GM21515 (cell line): ENCODE measurements around the gene TNS3.

Experiments used
- ATAC-seq: cut with Tn5 transposase; IDR thresholded peaks from one replicate; pipeline ENCODE4 v1.9.1; 2021; ENCODE audit not compliant: unreplicated experiment

Gene TNS3

DNA sequence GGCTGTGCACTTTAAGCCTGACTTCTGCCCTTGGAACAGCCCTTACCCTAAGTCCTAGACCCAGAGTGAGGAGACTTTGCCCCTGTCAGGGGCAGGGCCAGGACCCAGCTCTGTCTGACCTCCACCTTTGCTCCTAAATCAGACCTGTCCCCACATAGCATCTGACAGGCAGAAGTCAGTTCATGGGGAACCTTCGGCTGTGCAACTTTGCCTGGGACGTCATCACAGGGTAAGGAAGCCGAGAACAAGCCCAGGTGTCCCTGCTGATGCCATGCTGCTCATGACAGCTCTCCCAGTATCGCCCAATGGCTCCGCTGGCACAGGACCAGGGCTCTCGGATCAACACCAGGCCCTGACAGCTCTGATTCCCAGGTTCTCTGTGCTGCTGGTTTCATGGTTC lies 55.4 kb downstream of the TNS3 start:
- no peak for ATAC-seq

GRCh38 chr7:47525066-47525623 lies 56.8 kb downstream of the TNS3 start:
- no peak for ATAC-seq

GRCh38 chr7:47523401-47523800 lies 58.5 kb downstream of the TNS3 start:
- no peak for ATAC-seq

- ATAC-seq: no peak
Measured at GRCh38 chr7:47521816-47522561, 59.9 kb downstream of the TNS3 start.

DNA sequence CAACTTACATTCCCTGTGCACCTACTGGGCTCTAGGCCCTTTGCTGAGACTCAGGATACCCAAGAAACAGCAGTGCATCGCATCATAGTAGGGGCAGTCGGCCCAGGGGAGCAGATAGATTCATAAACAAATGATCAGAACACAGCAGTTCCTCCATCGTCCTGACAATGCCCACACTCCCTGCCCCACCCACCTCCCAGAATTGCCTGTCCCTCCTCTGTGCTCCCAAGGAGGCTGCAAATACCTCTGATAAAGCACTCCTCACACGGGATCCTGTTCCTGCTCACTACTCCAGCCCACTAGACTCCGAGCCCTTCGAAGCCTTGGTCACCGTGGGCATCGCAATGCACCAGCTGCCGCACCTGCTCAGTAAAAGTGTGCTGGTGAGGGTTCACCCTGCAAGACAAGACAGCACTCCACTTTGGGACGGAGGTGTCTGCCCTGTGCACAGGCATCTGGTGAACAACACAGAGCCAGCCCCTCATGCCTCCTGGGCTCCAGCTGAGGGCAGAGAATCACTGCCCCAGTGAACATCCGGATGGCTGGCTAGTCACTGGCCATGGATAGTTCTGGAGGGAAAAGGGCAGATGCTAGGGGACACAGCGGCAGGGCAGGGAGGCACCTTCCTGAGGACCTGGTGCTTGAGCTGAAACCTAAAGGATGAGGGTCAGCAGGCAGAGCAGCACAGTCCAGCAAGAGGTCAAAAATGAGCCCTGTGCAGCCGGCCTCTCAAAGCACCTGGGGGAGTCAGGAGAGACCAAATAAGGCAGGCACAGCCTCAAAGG lies 60.7 kb downstream of the TNS3 start:
- no peak for ATAC-seq

GRCh38 chr7:47520406-47520805 lies 61.5 kb downstream of the TNS3 start:
- ATAC-seq: no peak

DNA sequence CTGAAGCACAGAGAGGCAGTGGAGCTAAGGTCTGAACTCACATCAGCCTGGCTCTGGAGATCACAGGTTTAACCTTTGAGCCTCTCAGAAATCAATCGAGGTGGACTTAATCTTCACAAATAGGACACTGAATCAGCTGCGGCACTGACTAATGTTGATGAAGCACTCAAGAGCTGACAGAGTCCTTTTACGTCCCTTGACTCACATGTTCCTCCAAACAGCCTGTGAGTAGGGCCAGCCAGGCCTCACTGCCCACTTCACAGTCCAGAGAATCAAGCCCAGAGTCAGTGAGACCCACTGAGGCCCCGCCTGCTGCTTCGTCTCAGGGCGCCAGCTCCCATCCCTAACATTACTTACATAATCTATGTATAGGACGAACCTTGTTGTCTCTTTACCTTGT lies 63.1 kb downstream of the TNS3 start:
- no peak for ATAC-seq

GRCh38 chr7:47517821-47518480 lies 64.0 kb downstream of the TNS3 start:
- no peak for ATAC-seq

DNA sequence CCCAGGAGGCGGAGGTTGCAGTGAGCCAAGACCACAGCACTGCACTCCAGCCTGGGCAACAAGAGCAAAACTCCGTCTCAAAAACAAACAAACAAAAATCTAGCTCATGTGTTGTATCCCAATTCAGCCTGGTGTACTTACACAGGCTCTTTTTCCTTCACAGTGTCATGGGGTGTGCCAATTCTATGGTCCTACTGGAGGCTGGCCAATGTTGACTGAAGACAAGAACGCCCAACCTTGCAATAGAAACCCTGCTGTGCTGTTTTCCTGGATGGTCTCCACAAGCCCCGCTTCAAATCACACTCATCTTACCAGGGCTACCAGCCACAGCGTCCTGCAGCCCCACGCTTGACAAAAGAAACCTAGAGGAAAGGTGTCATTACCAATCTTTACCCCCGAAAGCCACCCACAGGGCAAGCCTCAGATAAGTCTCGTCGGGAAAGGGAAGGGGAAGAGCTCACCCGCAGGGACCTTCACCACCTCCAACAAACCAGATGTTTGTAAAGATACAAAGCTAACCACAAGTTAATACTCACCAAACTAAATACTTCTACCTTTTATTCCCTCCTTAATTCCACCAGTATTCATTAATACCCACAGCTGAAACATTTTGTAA lies 64.8 kb downstream of the TNS3 start:
- ATAC-seq: no peak

DNA sequence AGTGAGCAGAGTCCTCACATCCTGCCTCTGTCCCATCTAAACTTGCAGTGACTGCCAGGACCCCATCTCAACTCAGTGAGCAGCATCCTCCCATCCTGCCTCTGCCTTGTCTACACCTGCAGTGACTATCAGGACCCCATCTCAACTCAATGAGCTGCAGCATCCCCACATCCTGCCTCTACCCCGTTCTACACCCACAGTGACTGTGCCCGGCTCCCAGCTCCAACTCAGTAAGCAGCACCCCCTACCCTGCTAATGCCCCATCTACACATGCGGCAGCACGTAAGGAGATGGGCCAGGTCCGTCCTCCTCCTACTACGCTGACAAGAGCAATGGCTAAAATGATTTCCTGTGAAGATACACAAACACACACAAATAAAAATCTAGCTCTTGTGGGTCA lies 65.5 kb downstream of the TNS3 start:
- ATAC-seq: no peak

- no peak for ATAC-seq
Measured at GRCh38 chr7:47515305-47515834, 66.5 kb downstream of the TNS3 start.

DNA sequence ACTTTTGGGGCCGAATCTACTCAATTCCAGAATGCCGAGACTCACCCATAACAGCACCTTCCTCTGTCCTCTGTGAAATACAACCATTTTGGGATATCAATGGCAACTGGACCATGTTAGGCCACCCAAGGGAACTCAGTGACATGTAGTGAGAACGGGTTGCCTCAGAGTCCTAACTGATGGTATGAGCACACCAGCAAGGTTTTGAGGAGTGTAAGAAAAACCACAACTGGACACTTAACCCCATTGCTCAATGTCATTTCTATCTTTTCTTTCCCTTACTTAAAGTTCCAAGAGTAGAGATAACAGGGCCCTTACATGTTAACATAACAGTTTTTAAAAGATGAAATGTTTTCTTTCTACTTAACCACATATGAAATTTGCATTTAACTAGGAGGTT lies 67.1 kb downstream of the TNS3 start:
- no peak for ATAC-seq

- ATAC-seq: no peak
Measured at GRCh38 chr7:47514367-47514766, 67.5 kb downstream of the TNS3 start.

DNA sequence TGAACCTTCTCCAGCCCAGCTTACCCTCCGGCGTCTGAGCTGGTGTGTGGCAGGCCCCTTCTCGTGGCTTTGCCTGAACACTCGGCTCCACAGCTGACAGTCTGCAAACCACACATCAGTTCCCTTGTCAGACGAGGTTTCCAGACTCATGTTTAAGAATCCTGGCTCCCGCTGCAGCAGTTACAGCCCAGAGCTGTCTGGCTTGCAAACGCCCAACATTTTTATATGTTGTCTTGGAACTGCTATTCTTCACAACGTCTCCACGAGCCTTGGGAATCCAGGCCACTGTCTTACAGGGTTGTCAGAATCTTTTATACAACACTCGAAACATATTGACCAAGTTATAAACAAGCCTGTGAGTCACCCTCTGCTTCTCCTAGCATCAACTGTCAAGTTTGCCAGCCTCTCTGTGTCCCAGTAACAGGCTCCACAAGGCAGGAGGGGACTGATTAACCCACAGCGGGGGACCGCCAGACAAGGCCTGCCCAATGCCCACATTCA lies 68.1 kb downstream of the TNS3 start:
- no peak for ATAC-seq

GRCh38 chr7:47512481-47513176 lies 69.3 kb downstream of the TNS3 start:
- ATAC-seq: no peak

- ATAC-seq: no peak
Measured at GRCh38 chr7:47511699-47512370, 70.1 kb downstream of the TNS3 start.

- ATAC-seq: no peak
Measured at GRCh38 chr7:47510786-47511185, 71.1 kb downstream of the TNS3 start.

GRCh38 chr7:47510192-47510591 lies 71.7 kb downstream of the TNS3 start:
- no peak for ATAC-seq

DNA sequence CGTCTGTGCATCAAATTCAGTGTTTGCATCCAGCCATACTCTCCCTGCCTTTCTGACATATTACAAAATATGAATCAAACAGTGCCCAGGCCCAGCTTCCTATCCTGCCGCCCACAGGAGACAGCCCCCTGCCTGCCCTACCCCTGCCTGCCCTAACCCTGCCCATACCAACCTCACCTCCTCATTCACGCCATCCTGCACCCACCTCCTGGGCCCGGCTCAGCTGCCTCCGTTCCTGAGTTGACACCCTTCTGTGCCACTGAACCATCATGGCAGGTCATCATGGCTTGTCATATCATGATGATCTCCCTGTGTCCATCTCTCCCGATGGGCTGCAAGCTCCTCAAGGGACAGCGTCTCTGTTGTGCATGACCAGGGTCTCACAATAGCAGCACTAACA lies 72.3 kb downstream of the TNS3 start:
- no peak for ATAC-seq
